Type B pancreatic cell (in vitro differentiated cells): ENCODE results near the gene CTNND2. TPM values are rescaled to one million over a fixed set of nuclear protein-coding genes. Genes with fewer than 3 reads are reported as not detected.

Experiments
- DNase-seq: peaks from one replicate; pipeline ENCODE4 v3.0.0; 2021; ENCODE audit warnings: mixed read lengths; ENCODE audit not compliant: unreplicated experiment; ENCODE audit errors: extremely low spot score
- H3K27ac Mint-ChIP-seq: 2 replicates; pipeline ENCODE4 v1.8.0; 2021; ENCODE audit warnings: mild to moderate bottlenecking, mixed read lengths
- H3K27me3 Mint-ChIP-seq: 2 replicates; pipeline ENCODE4 v1.8.0; 2021; ENCODE audit warnings: mixed read lengths
- H3K36me3 Mint-ChIP-seq: 2 replicates; pipeline ENCODE4 v1.8.0; 2021; ENCODE audit warnings: mixed read lengths
- H3K4me1 Mint-ChIP-seq: one replicate; pipeline ENCODE4 v1.8.0; 2021; ENCODE audit warnings: mixed read lengths; ENCODE audit not compliant: unreplicated experiment
- H3K4me3 Mint-ChIP-seq: 2 replicates; pipeline ENCODE4 v1.8.0; 2021; ENCODE audit warnings: mild to moderate bottlenecking, mixed read lengths
- H3K9me3 Mint-ChIP-seq: 2 replicates; pipeline ENCODE4 v1.8.0; 2021; ENCODE audit warnings: mixed read lengths
- total RNA-seq: library from RNA; stranded (reverse); gene quantifications from 2 replicates; pipeline ENCODE4 v1.2.1, GENCODE V29; 2021; ENCODE audit warnings: low replicate concordance
- TF ChIP-seq, protein P1 (sequence below): fragments of 200-600 bp; sonication (generic); conservative IDR thresholded peaks from 2 replicates; pipeline ENCODE4 v1.5.0; 2021; ENCODE audit warnings: antibody characterized with exemption, mild to moderate bottlenecking

The CTNND2 gene
- total RNA-seq, 1 donor from 2014 or later: 49.5 TPM

DNA sequence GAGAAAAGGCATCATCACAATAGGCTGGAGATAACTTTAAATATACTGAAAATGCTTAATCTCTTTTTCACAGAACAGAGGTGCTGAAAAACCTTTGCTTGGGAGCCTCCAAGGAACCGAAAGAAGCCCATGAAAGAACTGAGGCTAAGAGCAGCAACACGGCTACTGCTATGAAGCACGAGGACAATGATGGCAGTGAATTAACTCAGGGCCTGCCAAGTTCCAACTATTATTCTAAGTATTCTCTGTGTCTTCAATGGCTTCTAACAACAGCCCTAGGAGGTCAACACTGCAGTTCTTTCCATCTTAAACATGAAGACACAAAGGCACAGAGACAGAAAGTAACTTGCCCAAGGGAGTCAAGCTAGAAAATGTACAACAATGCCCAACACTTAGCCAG lies 850.2 kb downstream of the CTNND2 start:
- DNase-seq: no peak
- Mint-ChIP-seq H3K4me3 (no peak overlapping the region), H3K4me1 (no peaks in the 10 kb centered on the region), H3K27ac (no peak overlapping the region), H3K27me3 (peaks cover 3% of the 10 kb centered on the region), H3K9me3 (peaks cover 7% of the 10 kb centered on the region), H3K36me3 (peaks cover 9% of the 10 kb centered on the region)
- TF ChIP-seq, protein P1, sequence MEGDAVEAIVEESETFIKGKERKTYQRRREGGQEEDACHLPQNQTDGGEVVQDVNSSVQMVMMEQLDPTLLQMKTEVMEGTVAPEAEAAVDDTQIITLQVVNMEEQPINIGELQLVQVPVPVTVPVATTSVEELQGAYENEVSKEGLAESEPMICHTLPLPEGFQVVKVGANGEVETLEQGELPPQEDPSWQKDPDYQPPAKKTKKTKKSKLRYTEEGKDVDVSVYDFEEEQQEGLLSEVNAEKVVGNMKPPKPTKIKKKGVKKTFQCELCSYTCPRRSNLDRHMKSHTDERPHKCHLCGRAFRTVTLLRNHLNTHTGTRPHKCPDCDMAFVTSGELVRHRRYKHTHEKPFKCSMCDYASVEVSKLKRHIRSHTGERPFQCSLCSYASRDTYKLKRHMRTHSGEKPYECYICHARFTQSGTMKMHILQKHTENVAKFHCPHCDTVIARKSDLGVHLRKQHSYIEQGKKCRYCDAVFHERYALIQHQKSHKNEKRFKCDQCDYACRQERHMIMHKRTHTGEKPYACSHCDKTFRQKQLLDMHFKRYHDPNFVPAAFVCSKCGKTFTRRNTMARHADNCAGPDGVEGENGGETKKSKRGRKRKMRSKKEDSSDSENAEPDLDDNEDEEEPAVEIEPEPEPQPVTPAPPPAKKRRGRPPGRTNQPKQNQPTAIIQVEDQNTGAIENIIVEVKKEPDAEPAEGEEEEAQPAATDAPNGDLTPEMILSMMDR: no peak

DNA sequence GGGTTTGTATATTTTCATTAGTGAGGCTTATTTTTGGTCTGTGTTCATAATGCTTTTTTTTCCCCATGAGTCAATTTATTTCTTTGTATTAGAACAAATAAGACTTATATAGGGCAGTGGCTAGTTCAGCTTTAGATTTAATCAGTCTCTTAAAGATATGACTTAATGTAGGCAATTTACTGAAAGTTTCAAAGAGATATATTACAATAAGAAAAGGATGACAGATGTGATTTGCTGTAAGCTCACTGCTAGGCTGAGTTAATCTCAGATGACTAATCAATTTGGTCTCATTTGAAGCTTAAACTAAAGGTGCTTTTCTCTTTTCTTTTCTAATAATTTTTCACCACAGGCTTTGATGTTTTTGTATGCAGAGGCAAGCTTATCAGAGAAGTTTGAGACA lies 851.4 kb downstream of the CTNND2 start:
- Mint-ChIP-seq H3K4me3 (no peak overlapping the region), H3K9me3 (peaks cover 6% of the 10 kb centered on the region), H3K27ac (no peak overlapping the region), H3K36me3 (peaks cover 9% of the 10 kb centered on the region), H3K27me3 (peaks cover 3% of the 10 kb centered on the region), H3K4me1 (no peaks in the 10 kb centered on the region)
- TF ChIP-seq, protein P1: no peak
- no peak for DNase-seq

DNA sequence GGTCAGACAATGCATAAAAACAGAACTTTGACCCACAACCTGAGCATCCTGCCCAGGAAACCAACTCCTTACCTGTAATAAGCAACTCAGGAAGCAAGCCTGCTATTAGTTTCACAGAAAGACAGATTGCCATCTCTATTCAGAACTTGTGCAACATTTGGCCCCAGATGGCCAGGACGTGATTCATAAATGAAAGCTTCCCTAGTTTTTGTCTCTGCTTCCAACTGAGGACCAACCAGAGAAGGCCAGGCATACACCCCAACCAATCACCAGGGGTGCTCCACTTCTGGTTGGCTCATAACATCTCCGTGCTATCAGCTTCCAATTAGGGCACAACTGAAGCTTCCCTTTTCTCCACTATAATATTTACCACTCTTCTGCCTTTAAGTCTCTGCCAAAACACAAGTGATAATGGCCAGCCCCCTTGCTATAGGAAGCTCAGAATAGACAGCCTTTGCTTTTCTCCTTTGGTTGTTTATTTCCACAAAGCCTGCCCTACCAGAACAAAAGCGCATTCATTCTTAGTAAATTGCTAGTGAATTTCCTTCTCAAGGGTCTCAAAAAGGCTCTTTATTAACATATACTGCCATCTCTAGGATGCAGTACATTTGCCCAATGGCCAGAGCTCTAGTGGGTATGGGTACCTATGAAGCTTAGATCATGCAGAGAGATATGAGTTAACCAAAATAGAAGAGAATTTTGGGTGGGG lies 853.5 kb downstream of the CTNND2 start:
- H3K36me3 Mint-ChIP-seq: peaks cover 3% of the 10 kb centered on the region
- H3K27me3 Mint-ChIP-seq: peaks cover 3% of the 10 kb centered on the region
- H3K27ac Mint-ChIP-seq: no peak overlapping the region
- TF ChIP-seq, protein P1: no peak
- no peak overlapping the region for H3K4me3 Mint-ChIP-seq
- no peak for DNase-seq
- H3K4me1 Mint-ChIP-seq: peaks cover 6% of the 10 kb centered on the region
- H3K9me3 Mint-ChIP-seq: no peaks in the 10 kb centered on the region

DNA sequence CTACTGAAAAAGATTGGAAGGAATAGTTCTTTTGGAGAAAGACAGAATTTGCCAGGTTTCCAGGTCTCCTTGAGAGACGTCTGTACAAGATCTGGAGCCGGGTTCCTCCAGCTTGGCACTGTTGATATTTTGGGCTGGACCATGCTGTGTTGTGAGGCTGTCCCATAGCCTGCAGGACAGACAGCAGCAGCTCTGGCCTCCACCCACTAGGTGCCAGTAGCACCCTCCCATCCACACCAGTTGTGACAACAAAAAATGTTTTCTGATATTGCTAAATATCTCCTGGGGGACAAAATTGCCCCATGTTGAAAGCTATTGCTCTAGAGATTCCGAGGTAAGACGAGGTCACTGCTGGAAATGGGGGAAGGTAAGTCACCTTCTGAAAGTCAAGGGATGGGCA lies 855.5 kb downstream of the CTNND2 start:
- no peak for DNase-seq
- H3K4me1 Mint-ChIP-seq: peaks cover 6% of the 10 kb centered on the region
- no peaks in the 10 kb centered on the region for H3K27me3 Mint-ChIP-seq
- no peak overlapping the region for H3K4me3 Mint-ChIP-seq
- peaks cover 3% of the 10 kb centered on the region for H3K36me3 Mint-ChIP-seq
- TF ChIP-seq, protein P1: no peak
- H3K9me3 Mint-ChIP-seq: no peaks in the 10 kb centered on the region
- H3K27ac Mint-ChIP-seq: no peak overlapping the region

DNA sequence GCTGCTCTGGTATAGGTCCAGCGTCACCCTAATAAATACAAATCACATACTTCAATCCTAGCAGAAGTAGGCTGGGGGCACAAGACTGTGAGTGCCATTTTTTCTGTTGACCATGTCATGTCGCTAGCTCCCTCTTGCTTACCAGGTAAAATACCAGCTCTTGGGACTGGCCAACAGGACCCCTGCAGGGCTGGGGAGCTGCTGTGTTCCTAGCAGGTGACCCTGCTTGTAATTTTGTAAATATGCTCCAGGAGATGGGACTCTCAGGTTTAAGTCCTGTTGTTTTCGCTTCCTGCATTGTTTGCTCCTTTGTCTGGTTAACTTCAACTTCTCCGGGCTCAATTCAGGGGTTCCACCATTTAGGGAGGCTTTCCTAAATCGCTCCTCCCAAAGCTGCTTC lies 856.6 kb downstream of the CTNND2 start:
- no peaks in the 10 kb centered on the region for H3K27me3 Mint-ChIP-seq
- DNase-seq: no peak
- H3K9me3 Mint-ChIP-seq: no peaks in the 10 kb centered on the region
- H3K4me3 Mint-ChIP-seq: no peak overlapping the region
- TF ChIP-seq, protein P1: no peak
- no peak overlapping the region for H3K27ac Mint-ChIP-seq
- H3K4me1 Mint-ChIP-seq: peaks cover 6% of the 10 kb centered on the region
- peaks cover 3% of the 10 kb centered on the region for H3K36me3 Mint-ChIP-seq
